Measurements from ENCODE around the gene XKR3. TPM values are rescaled to one million over a fixed set of nuclear protein-coding genes. Genes with fewer than 3 reads are reported as not detected.
"Not testable (repeated sequence)": the region's sequence is repeated elsewhere in the genome, so short reads cannot be mapped to it uniquely, and the experiment has no call there.

Gene XKR3
- total RNA-seq, 1 experiment from 2014 or later, result not detected

GRCh38 chr22:16777284-16777924 lies 47.8 kb downstream of the XKR3 start:
- intact Hi-C loops (cut with micrococcal nuclease), result no loop called here
- no peaks in the 10 kb centered on the region; the same call in 1 of the 2 replicates for H3K36me3 ChIP-seq (ENCODE audit: low read depth, low read length)
- no peaks in the 10 kb centered on the region for H3F3A ChIP-seq (ENCODE audit: low read length, unreplicated experiment)
- TF ChIP-seq EZH2 (IDR thresholded peaks at IDR 0.05; ENCODE audit: low read length, unreplicated experiment), result no peak
- no peak for TF ChIP-seq EZH2phosphoT487 (IDR thresholded peaks at IDR 0.05; ENCODE audit: borderline replicate concordance, low read length)
- no peak for TF ChIP-seq CTCF (conservative IDR thresholded peaks at IDR 0.05; ENCODE audit: low read depth, low read length)
- no peaks in the 10 kb centered on the region for H4K20me1 ChIP-seq (ENCODE audit: low read length)
- H3K27me3 ChIP-seq (ENCODE audit: low read length), result no peaks in the 10 kb centered on the region
- H3K4me2 ChIP-seq (ENCODE audit: low read length), result no peak overlapping the region
- CTCF ChIA-PET, result no interaction called here
- H3K4me1 ChIP-seq (ENCODE audit: insufficient read depth, low read length), result no peaks in the 10 kb centered on the region
- DNase-seq, result no peak
- H3K4me3 ChIP-seq (ENCODE audit: low read length), result no peak overlapping the region
- POLR2A ChIA-PET (ENCODE audit: unreplicated experiment), result no interaction called here
- no peak overlapping the region for H3K27ac ChIP-seq (ENCODE audit: low read length)
- H3K9me3 ChIP-seq (ENCODE audit: low read length), result no peaks in the 10 kb centered on the region
- H3K79me2 ChIP-seq (ENCODE audit: low read length), result no peaks in the 10 kb centered on the region
- no peak overlapping the region for H2AFZ ChIP-seq (ENCODE audit: low read length)
- no peak overlapping the region for H3K9ac ChIP-seq (ENCODE audit: low read length)
- no peak for ATAC-seq
- BruUV-seq (replicated peaks), result no TSS peak
- H3K9me2 ChIP-seq (replicated peaks; ENCODE audit: low read length), result no peaks in the 10 kb centered on the region

- no peaks in the 10 kb centered on the region for H3K9me2 ChIP-seq (replicated peaks; ENCODE audit: low read length)
- H3K9ac ChIP-seq (ENCODE audit: low read length), result no peak overlapping the region
- TF ChIP-seq EZH2 (IDR thresholded peaks at IDR 0.05; ENCODE audit: low read length, unreplicated experiment) (no peak), CTCF (conservative IDR thresholded peaks at IDR 0.05; ENCODE audit: low read depth, low read length) (no peak), EZH2phosphoT487 (IDR thresholded peaks at IDR 0.05; ENCODE audit: borderline replicate concordance, low read length) (no peak)
- H2AFZ ChIP-seq (ENCODE audit: low read length), result no peak overlapping the region
- DNase-seq (no peak), ATAC-seq (no peak)
- H3K27me3 ChIP-seq (ENCODE audit: low read length), result no peaks in the 10 kb centered on the region
- H4K20me1 ChIP-seq (ENCODE audit: low read length), result no peaks in the 10 kb centered on the region
- no peaks in the 10 kb centered on the region; the same call in 1 of the 2 replicates for H3K36me3 ChIP-seq (ENCODE audit: low read depth, low read length)
- no peak overlapping the region for H3K4me2 ChIP-seq (ENCODE audit: low read length)
- ChIA-PET POLR2A (ENCODE audit: unreplicated experiment) (no interaction called here), CTCF (no interaction called here)
- no peaks in the 10 kb centered on the region for H3K79me2 ChIP-seq (ENCODE audit: low read length)
- no peaks in the 10 kb centered on the region for H3K9me3 ChIP-seq (ENCODE audit: low read length)
- no TSS peak for BruUV-seq (replicated peaks)
- intact Hi-C loops (cut with micrococcal nuclease), result no loop called here
- H3F3A ChIP-seq (ENCODE audit: low read length, unreplicated experiment), result no peaks in the 10 kb centered on the region
- no peaks in the 10 kb centered on the region for H3K4me1 ChIP-seq (ENCODE audit: insufficient read depth, low read length)
- no peak overlapping the region for H3K4me3 ChIP-seq (ENCODE audit: low read length)
- H3K27ac ChIP-seq (ENCODE audit: low read length), result no peak overlapping the region
These were observed 49.1 kb downstream of the XKR3 start for GRCh38 chr22:16776080-16776479.

- H3K4me3 ChIP-seq (ENCODE audit: low read length), result no peak overlapping the region
- BruUV-seq (replicated peaks), result no TSS peak
- no peak overlapping the region for H3K27ac ChIP-seq (ENCODE audit: low read length)
- no peaks in the 10 kb centered on the region for H3K27me3 ChIP-seq (ENCODE audit: low read length)
- DNase-seq (no peak), ATAC-seq (no peak)
- no peak for TF ChIP-seq CTCF (conservative IDR thresholded peaks at IDR 0.05; ENCODE audit: low read depth, low read length)
- no peak for TF ChIP-seq EZH2 (IDR thresholded peaks at IDR 0.05; ENCODE audit: low read length, unreplicated experiment)
- H3K36me3 ChIP-seq (ENCODE audit: low read depth, low read length), result no peaks in the 10 kb centered on the region; the same call in 1 of the 2 replicates
- no peaks in the 10 kb centered on the region for H4K20me1 ChIP-seq (ENCODE audit: low read length)
- intact Hi-C loops (cut with micrococcal nuclease), result no loop called here
- H3F3A ChIP-seq (ENCODE audit: low read length, unreplicated experiment), result no peaks in the 10 kb centered on the region
- CTCF ChIA-PET, result no interaction called here
- no peak overlapping the region for H2AFZ ChIP-seq (ENCODE audit: low read length)
- no peaks in the 10 kb centered on the region for H3K4me1 ChIP-seq (ENCODE audit: insufficient read depth, low read length)
- no peaks in the 10 kb centered on the region for H3K9me2 ChIP-seq (replicated peaks; ENCODE audit: low read length)
- H3K9ac ChIP-seq (ENCODE audit: low read length), result no peak overlapping the region
- H3K4me2 ChIP-seq (ENCODE audit: low read length), result no peak overlapping the region
- POLR2A ChIA-PET (ENCODE audit: unreplicated experiment), result no interaction called here
- no peaks in the 10 kb centered on the region for H3K9me3 ChIP-seq (ENCODE audit: low read length)
- no peaks in the 10 kb centered on the region for H3K79me2 ChIP-seq (ENCODE audit: low read length)
These were observed 50.2 kb downstream of the XKR3 start for GRCh38 chr22:16774911-16775500.

GRCh38 chr22:16771569-16771968 lies 53.6 kb downstream of the XKR3 start:
- ATAC-seq; H3K27me3 ChIP-seq (ENCODE audit: low read length); H3K9me3 ChIP-seq (ENCODE audit: low read length); H3K4me2 ChIP-seq (ENCODE audit: low read length); BruUV-seq (replicated peaks); H3K9me2 ChIP-seq (replicated peaks; ENCODE audit: low read length); H3K9ac ChIP-seq (ENCODE audit: low read length); H2AFZ ChIP-seq (ENCODE audit: low read length); H3F3A ChIP-seq (ENCODE audit: low read length, unreplicated experiment); H3K27ac ChIP-seq (ENCODE audit: low read length); H4K20me1 ChIP-seq (ENCODE audit: low read length); DNase-seq; H3K36me3 ChIP-seq (ENCODE audit: low read depth, low read length); CTCF ChIA-PET; intact Hi-C loops (cut with micrococcal nuclease); H3K4me1 ChIP-seq (ENCODE audit: insufficient read depth, low read length); POLR2A ChIA-PET (ENCODE audit: unreplicated experiment); H3K4me3 ChIP-seq (ENCODE audit: low read length); H3K79me2 ChIP-seq (ENCODE audit: low read length): not testable (repeated sequence)
